B cell (primary cell): ENCODE results near the gene SMG1. TPM values are rescaled to one million over a fixed set of nuclear protein-coding genes. Genes with fewer than 3 reads are reported as not detected.
"Not testable (repeated sequence)": the region's sequence is repeated elsewhere in the genome, so short reads cannot be mapped to it uniquely, and the experiment has no call there.

Experiments used
- ATAC-seq: fragments of 200-7000 bp; cut with Tn5 transposase; one replicate; pipeline ENCODE4 v1.10.0; 2021; ENCODE audit warnings: low read depth, mild to moderate bottlenecking, moderate number of reproducible peaks, moderate library complexity
- CTCF ChIA-PET: fragments of 350-600 bp; sonication (Branson Sonifier 250); formaldehyde crosslinking; loops from one replicate; lab custom pipeline; 2021; ENCODE audit warnings: antibody characterized with exemption, inconsistent platforms; lab: Charles Lee
- POLR2A ChIA-PET: fragments of 350-600 bp; sonication (Branson Sonifier 250); formaldehyde crosslinking; loops from one replicate; lab custom pipeline; 2021; ENCODE audit warnings: antibody characterized with exemption; lab: Charles Lee
- DNase-seq: peaks from one replicate; pipeline ENCODE4 v3.0.0; 2013
- H2AFZ ChIP-seq: 2 replicates; pipeline ENCODE4 v1.6.1; 2012; ENCODE audit warnings: mild to moderate bottlenecking, low read depth, low read length; ENCODE audit not compliant: insufficient read depth, poor library complexity, severe bottlenecking
- H3K27ac ChIP-seq, 2 donors: 1 replicate in 1 of 2; 2 replicates in 1 of 2; pipeline ENCODE4 v1.5.1; 2012 to 2013; ENCODE audit warnings: low read length in 2 of 2, mild to moderate bottlenecking in 2 of 2, moderate library complexity in 1 of 2
- H3K27me3 ChIP-seq, 4 experiments: fragments of 200-600 bp in 1 of 4; sonication (generic) in 1 of 4; replicated peaks in 1 of 4; 1 replicate in 2 of 4; 2 replicates in 2 of 4; pipeline versions ENCODE4 v1.6.1 to v1.7.0; 2013 to 2016; ENCODE audit warnings: low read length in 3 of 4, mild to moderate bottlenecking in 2 of 4, mixed read lengths in 1 of 4, moderate library complexity in 1 of 4; ENCODE audit not compliant: insufficient read depth in 4 of 4, control insufficient read depth in 3 of 4; ENCODE audit errors: control extremely low read depth in 1 of 4
- H3K36me3 ChIP-seq, 2 experiments: replicated peaks in 1 of 2; 1 replicate in 1 of 2; 2 replicates in 1 of 2; pipeline versions ENCODE4 v1.6.1 to v1.7.1; 2013; ENCODE audit warnings: low read length in 1 of 2; ENCODE audit not compliant: insufficient read depth in 2 of 2, control insufficient read depth in 1 of 2; ENCODE audit errors: control extremely low read depth in 1 of 2, extremely low read depth in 1 of 2
- H3K4me1 ChIP-seq, 2 donors: fragments of 200-600 bp in 1 of 2; sonication (generic) in 1 of 2; 1 replicate in 1 of 2; 2 replicates in 1 of 2; pipeline versions ENCODE4 v1.5.1 to v1.6.1; 2013 to 2017; ENCODE audit warnings: low read length in 2 of 2; ENCODE audit not compliant: control insufficient read depth in 2 of 2, insufficient read depth in 2 of 2
- H3K4me2 ChIP-seq: replicated peaks from 2 replicates; pipeline ENCODE3; 2012; ENCODE audit warnings: mild to moderate bottlenecking, low read depth, low read length; ENCODE audit not compliant: poor library complexity, severe bottlenecking
- H3K4me3 ChIP-seq, 5 experiments: fragments of 200-600 bp in 1 of 5; sonication (generic) in 1 of 5; 1 replicate in 3 of 5; 2 replicates in 2 of 5; pipeline versions ENCODE4 v1.5.1 to v1.7.0; 2011 to 2016; ENCODE audit warnings: low read length in 4 of 5, mild to moderate bottlenecking in 4 of 5, low read depth in 2 of 5, control low read depth in 1 of 5, moderate library complexity in 1 of 5; ENCODE audit not compliant: insufficient read depth in 1 of 5; ENCODE audit errors: control extremely low read depth in 1 of 5, extremely low read depth in 1 of 5
- H3K79me2 ChIP-seq: fragments of 200-600 bp; sonication (generic); one replicate; pipeline ENCODE4 v1.6.0; 2016; ENCODE audit warnings: low read length; ENCODE audit not compliant: control insufficient read depth, insufficient read depth
- H3K9ac ChIP-seq: fragments of 200-600 bp; sonication (generic); 2 replicates; pipeline ENCODE4 v1.6.1; 2017; ENCODE audit warnings: mild to moderate bottlenecking, low read length, moderate library complexity
- H3K9me3 ChIP-seq, 3 donors: one replicate each; pipeline versions ENCODE4 v1.6.1 to v1.7.1; 2013; ENCODE audit warnings: low read length in 2 of 3; ENCODE audit not compliant: control insufficient read depth in 2 of 3, insufficient read depth in 1 of 3; ENCODE audit errors: control extremely low read depth in 1 of 3
- H4K20me1 ChIP-seq: 2 replicates; pipeline ENCODE4 v1.6.0; 2012; ENCODE audit warnings: mild to moderate bottlenecking, low read length; ENCODE audit not compliant: insufficient read depth, control insufficient read depth, poor library complexity, severe bottlenecking
- H3K27ac Mint-ChIP-seq: one replicate; pipeline ENCODE4 v1.8.0; 2021; ENCODE audit warnings: mixed read lengths
- H3K27me3 Mint-ChIP-seq: one replicate; pipeline ENCODE4 v1.8.0; 2021; ENCODE audit warnings: mixed read lengths
- H3K4me1 Mint-ChIP-seq: one replicate; pipeline ENCODE4 v1.8.0; 2021; ENCODE audit warnings: mixed read lengths
- H3K4me3 Mint-ChIP-seq: one replicate; pipeline ENCODE4 v1.8.0; 2021; ENCODE audit warnings: mixed read lengths
- H3K9me3 Mint-ChIP-seq: one replicate; pipeline ENCODE4 v1.8.0; 2022; ENCODE audit warnings: mixed read lengths; ENCODE audit not compliant: insufficient read depth
- CTCF ChIP-seq: fragments of 200-600 bp; IDR thresholded peaks from one replicate; pipeline ENCODE4 v1.8.0; 2022; ENCODE audit warnings: antibody characterized with exemption, mild to moderate bottlenecking
- EZH2 ChIP-seq: IDR thresholded peaks from 2 replicates; pipeline ENCODE4 v1.6.1; 2012; ENCODE audit warnings: borderline replicate concordance, low read depth, mild to moderate bottlenecking, moderate library complexity, low read length; ENCODE audit not compliant: insufficient read depth, poor library complexity, severe bottlenecking
- WGBS: methylation state at CpG from one replicate; pipeline ENCODE4 v1.1.5; 2013; ENCODE audit warnings: missing lambda C conversion rate; ENCODE audit not compliant: insufficient coverage; 5-methylcytosine and 5-hydroxymethylcytosine counted together
- intact Hi-C: fragments of 100-400 bp; cut with micrococcal nuclease; formaldehyde crosslinking; loops from one replicate; pipeline ENCODE4 v1.10.0; 2022
- polyA plus RNA-seq: library from polyadenylated mRNA; depleted of rRNA; stranded (reverse); fragments of >200 nt; gene quantifications from 2 replicates; pipeline ENCODE4 v1.2.3, GENCODE V29; 2012
- total RNA-seq, 2 donors: library from RNA; stranded (reverse); fragments of 120-200 nt in 1 of 2; gene quantifications; 1 replicate in 1 of 2; 2 replicates in 1 of 2; pipeline versions ENCODE4 v1.2.3 to v1.2.4, GENCODE V29; 2013 to 2022

The SMG1 gene
- total and polyA plus RNA-seq, 2 donors (not counting 1 experiment from before 2014, with no cell fraction given): 23.2 to 256 TPM

- H3K27ac Mint-ChIP-seq: peak overlapping the region; percentile 71
- peak overlapping the region in 4 of 5 experiments; percentile 23 to 50 (median 33) for H3K4me3 ChIP-seq
- H3K4me2 ChIP-seq: peak overlapping the region; percentile 44
- ATAC-seq (peak; percentile 76), DNase-seq (peak; percentile 42)
- peak overlapping the region; percentile 67 for H3K4me3 Mint-ChIP-seq
- POLR2A ChIA-PET: interaction anchor here (0.6 to 1.0 kb wide), 2 partner anchors 155 to 1018 kb away, joined by 3 to 6 read pairs; partner anchors contain the start of gene ARL6IP1
- H3K27ac ChIP-seq, H3K4me1 ChIP-seq, H3K9me3 Mint-ChIP-seq, H3K9me3 ChIP-seq, H3K4me1 Mint-ChIP-seq, intact Hi-C loops, H3K36me3 ChIP-seq, H3K79me2 ChIP-seq, H3K27me3 ChIP-seq, H4K20me1 ChIP-seq, H3K27me3 Mint-ChIP-seq: not testable (repeated sequence)
- H2AFZ ChIP-seq: peak overlapping the region; percentile 81
- peak overlapping the region; percentile 23 for H3K9ac ChIP-seq
- CTCF ChIA-PET: interaction anchor here (1.0 to 3.9 kb wide), 3 partner anchors 9 to 13 kb away, joined by 3 to 13 read pairs (median 5); no protein-coding TSS in a partner anchor
- 41% methylated on average over 9 of the region's 21 CpGs for WGBS
Measured at GRCh38 chr16:18955874-18956580, 29.8 kb upstream of the SMG1 start.

GRCh38 chr16:18953547-18953946, 27.3 kb upstream of the SMG1 start:
- peaks cover 6% of the 10 kb centered on the region for H3K27me3 Mint-ChIP-seq
- CTCF ChIA-PET: interaction anchor here (0.7 to 1.4 kb wide), 2 partner anchors 9 to 101 kb away, joined by 4 read pairs; no protein-coding TSS in a partner anchor
- H2AFZ ChIP-seq: no peak overlapping the region
- DNase-seq (no peak), ATAC-seq (no peak)
- H3K4me3 ChIP-seq: no peak overlapping the region
- POLR2A ChIA-PET: no interaction called here
- no peaks in the 10 kb centered on the region for H3K9me3 ChIP-seq
- peaks cover 4% of the 10 kb centered on the region for H3K4me1 Mint-ChIP-seq
- H3K4me2 ChIP-seq: no peak overlapping the region
- no peak for TF ChIP-seq CTCF
- no peak for TF ChIP-seq EZH2
- intact Hi-C loops: no loop called here
- H3K27ac ChIP-seq: no peak overlapping the region
- H4K20me1 ChIP-seq: no peaks in the 10 kb centered on the region
- no peaks in the 10 kb centered on the region for H3K36me3 ChIP-seq
- peaks cover 0 to 3% of the 10 kb centered on the region in 2 donors for H3K4me1 ChIP-seq
- no peaks in the 10 kb centered on the region for H3K27me3 ChIP-seq
- no peak overlapping the region for H3K9ac ChIP-seq
- no peak overlapping the region for H3K27ac Mint-ChIP-seq
- H3K4me3 Mint-ChIP-seq: no peak overlapping the region
- H3K79me2 ChIP-seq: no peaks in the 10 kb centered on the region
- H3K9me3 Mint-ChIP-seq: no peaks in the 10 kb centered on the region
